ENCODE measurements around the gene AKAP17A. TPM values are rescaled to one million over a fixed set of nuclear protein-coding genes. Genes with fewer than 3 reads are reported as not detected.

The AKAP17A gene
- total RNA-seq, 1 experiment from 2014 or later, result 68.1 TPM

GRCh38 chrX:1601051-1601767, 9.8 kb downstream of the AKAP17A start:
- TF ChIP-seq ZNF281 (CRISPR knock-in tag; IDR thresholded peaks at IDR 0.05), result no peak
- TF ChIP-seq KAT7 (CRISPR knock-in tag; IDR thresholded peaks at IDR 0.05; ENCODE audit: borderline replicate concordance), result no peak
- TF ChIP-seq TEAD1 (CRISPR knock-in tag; IDR thresholded peaks at IDR 0.05), result no peak
- no peak for TF ChIP-seq AR (CRISPR knock-in tag; IDR thresholded peaks at IDR 0.05)
- no peak for TF ChIP-seq ZBTB21 (CRISPR knock-in tag; IDR thresholded peaks at IDR 0.05; ENCODE audit: borderline replicate concordance)
- TF ChIP-seq NR3C1 (CRISPR knock-in tag; conservative IDR thresholded peaks at IDR 0.05; ENCODE audit: low read depth), result no peak
- no peak for TF ChIP-seq CTCF (IDR thresholded peaks at IDR 0.05)
- no peak for TF ChIP-seq NR1H2 (CRISPR knock-in tag; IDR thresholded peaks at IDR 0.05)
- no peak for ATAC-seq
- no peaks in the 10 kb centered on the region for H3K9me3 Mint-ChIP-seq
- ChIA-PET POLR2A (no interaction called here), CTCF (no interaction called here)
- no peaks in the 10 kb centered on the region for H3K4me1 Mint-ChIP-seq
- H3K4me3 Mint-ChIP-seq, result no peak overlapping the region
- H3K27me3 Mint-ChIP-seq (ENCODE audit: low read depth), result no peaks in the 10 kb centered on the region
- no peak for DNase-seq (ENCODE audit: low spot score)
- H3K27ac Mint-ChIP-seq, result no peak overlapping the region; the same call in 1 of the 2 replicates
- peaks cover 53% of the 10 kb centered on the region for H3K36me3 Mint-ChIP-seq

- H3K36me3 Mint-ChIP-seq, result peaks cover 51% of the 10 kb centered on the region
- CTCF ChIA-PET, result no interaction called here
Observed at GRCh38 chrX:1601768-1602085, 10.3 kb downstream of the AKAP17A start.

More at GRCh38 chrX:1601768-1602085, 10.3 kb downstream of the AKAP17A start:
- no peak for TF ChIP-seq IRF1 (CRISPR knock-in tag; IDR thresholded peaks at IDR 0.05)
- no peak for TF ChIP-seq ZNF232 (CRISPR knock-in tag; IDR thresholded peaks at IDR 0.05)
- TF ChIP-seq ZNF121 (CRISPR knock-in tag; IDR thresholded peaks at IDR 0.05), result no peak
- TF ChIP-seq JAZF1 (CRISPR knock-in tag; IDR thresholded peaks at IDR 0.05), result no peak
- no peak for TF ChIP-seq GABPB1 (CRISPR knock-in tag; IDR thresholded peaks at IDR 0.05)
- no peak for TF ChIP-seq USF1 (CRISPR knock-in tag; IDR thresholded peaks at IDR 0.05)
- no peak for TF ChIP-seq ZBTB43 (CRISPR knock-in tag; IDR thresholded peaks at IDR 0.05)
- TF ChIP-seq MLX (CRISPR knock-in tag; IDR thresholded peaks at IDR 0.05), result no peak
- no peak for TF ChIP-seq TP53 (CRISPR knock-in tag; IDR thresholded peaks at IDR 0.05)
- TF ChIP-seq TEAD1 (CRISPR knock-in tag; IDR thresholded peaks at IDR 0.05), result no peak
- no peak for TF ChIP-seq FOXP1 (CRISPR knock-in tag; IDR thresholded peaks at IDR 0.05; ENCODE audit: borderline replicate concordance)
- no peak for TF ChIP-seq ZSCAN18 (CRISPR knock-in tag; IDR thresholded peaks at IDR 0.05)
- TF ChIP-seq NFATC4 (CRISPR knock-in tag; IDR thresholded peaks at IDR 0.05), result no peak
- TF ChIP-seq ATF1 (CRISPR knock-in tag; IDR thresholded peaks at IDR 0.05), result no peak
- Mint-ChIP-seq H3K4me1 (no peaks in the 10 kb centered on the region), H3K9me3 (no peaks in the 10 kb centered on the region), H3K27ac (no peak overlapping the region; the same call in 1 of the 2 replicates), H3K27me3 (ENCODE audit: low read depth) (no peaks in the 10 kb centered on the region), H3K4me3 (no peak overlapping the region)
- POLR2A ChIA-PET, result no interaction called here
- ATAC-seq (no peak), DNase-seq (ENCODE audit: low spot score) (no peak)
